ENCODE results near the gene MAPKAPK3.

MAPKAPK3 gene

DNA sequence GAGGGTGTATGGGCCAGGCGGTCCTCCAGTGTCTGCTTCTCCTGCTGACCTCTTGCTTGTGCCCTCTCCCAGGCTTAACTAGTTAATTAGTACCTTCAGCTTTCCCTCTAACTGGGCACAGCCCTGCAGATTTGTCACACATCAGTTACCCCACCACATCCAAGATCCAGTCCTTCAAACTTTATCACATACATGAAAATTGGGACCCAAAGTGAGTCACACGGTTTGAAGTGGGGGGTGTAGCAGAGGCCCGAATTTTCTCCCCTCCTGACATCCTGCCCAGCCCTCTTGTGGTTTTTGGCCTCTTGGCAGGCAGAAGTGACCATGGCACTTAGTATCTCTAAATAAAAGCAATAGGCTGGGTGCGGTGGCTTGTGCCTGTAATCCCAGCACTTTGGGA is 3.9 kb downstream of the MAPKAPK3 start:
- TF ChIP-seq, protein P1, sequence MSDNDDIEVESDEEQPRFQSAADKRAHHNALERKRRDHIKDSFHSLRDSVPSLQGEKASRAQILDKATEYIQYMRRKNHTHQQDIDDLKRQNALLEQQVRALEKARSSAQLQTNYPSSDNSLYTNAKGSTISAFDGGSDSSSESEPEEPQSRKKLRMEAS (IDR thresholded peaks at IDR 0.05) = no peak
- no peak for TF ChIP-seq EGR1 (IDR thresholded peaks at IDR 0.05)
- TF ChIP-seq CEBPB (IDR thresholded peaks at IDR 0.05) = no peak
- no peak for TF ChIP-seq ZBTB7A (IDR thresholded peaks at IDR 0.05; ENCODE audit: low read depth)
- no peak for TF ChIP-seq TEAD4 (IDR thresholded peaks at IDR 0.05)
- TF ChIP-seq FOXM1 (IDR thresholded peaks at IDR 0.05; ENCODE audit: borderline replicate concordance, low read depth) = no peak
- no peak for TF ChIP-seq NFIC (IDR thresholded peaks at IDR 0.05)
- no peak for TF ChIP-seq TCF12 (IDR thresholded peaks at IDR 0.05; ENCODE audit: low read depth)
- TF ChIP-seq TAF1 (IDR thresholded peaks at IDR 0.05; ENCODE audit: low read depth) = no peak
- TF ChIP-seq CREB1 (IDR thresholded peaks at IDR 0.05; ENCODE audit: low read depth) = no peak
- TF ChIP-seq RAD21 (IDR thresholded peaks at IDR 0.05; ENCODE audit: low read depth) = no peak
- no peak for TF ChIP-seq EP300 (IDR thresholded peaks at IDR 0.05; ENCODE audit: borderline replicate concordance)
- TF ChIP-seq, protein P2, sequence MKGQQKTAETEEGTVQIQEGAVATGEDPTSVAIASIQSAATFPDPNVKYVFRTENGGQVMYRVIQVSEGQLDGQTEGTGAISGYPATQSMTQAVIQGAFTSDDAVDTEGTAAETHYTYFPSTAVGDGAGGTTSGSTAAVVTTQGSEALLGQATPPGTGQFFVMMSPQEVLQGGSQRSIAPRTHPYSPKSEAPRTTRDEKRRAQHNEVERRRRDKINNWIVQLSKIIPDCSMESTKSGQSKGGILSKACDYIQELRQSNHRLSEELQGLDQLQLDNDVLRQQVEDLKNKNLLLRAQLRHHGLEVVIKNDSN (IDR thresholded peaks at IDR 0.05) = no peak
- no peak for TF ChIP-seq YY1 (IDR thresholded peaks at IDR 0.05; ENCODE audit: low read depth)
- TF ChIP-seq, protein P3, sequence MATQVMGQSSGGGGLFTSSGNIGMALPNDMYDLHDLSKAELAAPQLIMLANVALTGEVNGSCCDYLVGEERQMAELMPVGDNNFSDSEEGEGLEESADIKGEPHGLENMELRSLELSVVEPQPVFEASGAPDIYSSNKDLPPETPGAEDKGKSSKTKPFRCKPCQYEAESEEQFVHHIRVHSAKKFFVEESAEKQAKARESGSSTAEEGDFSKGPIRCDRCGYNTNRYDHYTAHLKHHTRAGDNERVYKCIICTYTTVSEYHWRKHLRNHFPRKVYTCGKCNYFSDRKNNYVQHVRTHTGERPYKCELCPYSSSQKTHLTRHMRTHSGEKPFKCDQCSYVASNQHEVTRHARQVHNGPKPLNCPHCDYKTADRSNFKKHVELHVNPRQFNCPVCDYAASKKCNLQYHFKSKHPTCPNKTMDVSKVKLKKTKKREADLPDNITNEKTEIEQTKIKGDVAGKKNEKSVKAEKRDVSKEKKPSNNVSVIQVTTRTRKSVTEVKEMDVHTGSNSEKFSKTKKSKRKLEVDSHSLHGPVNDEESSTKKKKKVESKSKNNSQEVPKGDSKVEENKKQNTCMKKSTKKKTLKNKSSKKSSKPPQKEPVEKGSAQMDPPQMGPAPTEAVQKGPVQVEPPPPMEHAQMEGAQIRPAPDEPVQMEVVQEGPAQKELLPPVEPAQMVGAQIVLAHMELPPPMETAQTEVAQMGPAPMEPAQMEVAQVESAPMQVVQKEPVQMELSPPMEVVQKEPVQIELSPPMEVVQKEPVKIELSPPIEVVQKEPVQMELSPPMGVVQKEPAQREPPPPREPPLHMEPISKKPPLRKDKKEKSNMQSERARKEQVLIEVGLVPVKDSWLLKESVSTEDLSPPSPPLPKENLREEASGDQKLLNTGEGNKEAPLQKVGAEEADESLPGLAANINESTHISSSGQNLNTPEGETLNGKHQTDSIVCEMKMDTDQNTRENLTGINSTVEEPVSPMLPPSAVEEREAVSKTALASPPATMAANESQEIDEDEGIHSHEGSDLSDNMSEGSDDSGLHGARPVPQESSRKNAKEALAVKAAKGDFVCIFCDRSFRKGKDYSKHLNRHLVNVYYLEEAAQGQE (IDR thresholded peaks at IDR 0.05; ENCODE audit: low read depth) = no peak

DNA sequence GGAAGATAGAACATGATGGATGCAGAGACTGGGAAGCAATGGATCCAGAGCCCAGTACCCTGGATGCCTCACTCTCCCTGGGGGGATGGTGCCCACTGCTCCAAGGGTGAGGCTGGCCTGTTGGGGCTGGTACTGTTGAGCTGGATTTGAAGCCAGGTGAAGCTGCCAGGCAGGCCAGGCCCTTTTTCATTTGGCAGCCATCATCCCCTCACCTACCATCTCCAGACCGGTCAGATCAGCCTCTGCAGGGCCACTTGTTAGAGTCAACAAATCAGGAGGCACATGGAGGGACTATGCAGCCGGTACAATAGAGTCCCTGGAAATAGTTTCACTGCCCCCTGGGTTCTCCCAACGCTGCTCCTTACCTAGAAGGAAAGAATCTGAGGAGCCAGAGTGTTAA is 5.9 kb downstream of the MAPKAPK3 start:
- TF ChIP-seq, protein P1 (IDR thresholded peaks at IDR 0.05) = no peak
- TF ChIP-seq EGR1 (IDR thresholded peaks at IDR 0.05) = no peak
- TF ChIP-seq CEBPB (IDR thresholded peaks at IDR 0.05) = no peak
- TF ChIP-seq, protein P2 (IDR thresholded peaks at IDR 0.05) = no peak
- no peak for TF ChIP-seq NFIC (IDR thresholded peaks at IDR 0.05)
- no peak for TF ChIP-seq TAF1 (IDR thresholded peaks at IDR 0.05; ENCODE audit: low read depth)
- TF ChIP-seq TEAD4 (IDR thresholded peaks at IDR 0.05) = no peak
- TF ChIP-seq TCF12 (IDR thresholded peaks at IDR 0.05; ENCODE audit: low read depth) = no peak
- TF ChIP-seq EP300 (IDR thresholded peaks at IDR 0.05; ENCODE audit: borderline replicate concordance) = no peak
- TF ChIP-seq RAD21 (IDR thresholded peaks at IDR 0.05; ENCODE audit: low read depth) = no peak
- TF ChIP-seq ZBTB7A (IDR thresholded peaks at IDR 0.05; ENCODE audit: low read depth) = no peak
- TF ChIP-seq YY1 (IDR thresholded peaks at IDR 0.05; ENCODE audit: low read depth) = no peak

DNA sequence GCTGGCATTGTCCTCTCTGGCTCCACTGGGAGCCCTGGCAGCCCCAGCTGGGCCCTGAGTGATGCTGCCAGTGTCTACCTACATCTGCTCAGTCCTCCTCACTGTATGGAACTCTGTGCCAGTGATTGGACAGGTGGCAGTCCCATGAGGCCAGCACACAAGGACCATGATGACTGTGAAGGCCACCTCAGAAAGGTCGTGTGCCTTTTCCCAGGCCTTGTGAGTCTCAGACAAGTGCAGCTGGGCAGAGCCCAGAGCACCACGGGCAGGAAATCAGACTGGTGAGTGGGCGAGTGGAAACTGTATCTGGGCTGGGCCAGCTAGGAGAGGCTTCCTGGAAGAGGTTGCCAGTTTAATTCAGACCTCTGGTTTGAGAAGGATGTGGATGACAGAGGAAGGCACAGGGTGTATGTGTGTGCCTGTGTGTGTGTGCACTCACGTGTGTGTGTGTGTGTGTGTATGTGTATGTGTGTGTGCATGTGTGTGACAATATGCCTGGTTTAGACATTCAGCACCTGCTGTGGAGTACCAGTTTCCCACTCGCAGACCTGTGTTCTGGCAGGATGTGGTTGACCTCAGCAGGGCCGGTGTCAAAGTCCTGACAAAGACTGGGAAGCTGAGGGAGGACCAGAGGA is 7.0 kb downstream of the MAPKAPK3 start:
- TF ChIP-seq, protein P2 (IDR thresholded peaks at IDR 0.05) = no peak
- TF ChIP-seq TCF12 (IDR thresholded peaks at IDR 0.05; ENCODE audit: low read depth) = no peak
- TF ChIP-seq TAF1 (IDR thresholded peaks at IDR 0.05; ENCODE audit: low read depth) = no peak
- TF ChIP-seq EGR1 (IDR thresholded peaks at IDR 0.05) = no peak
- TF ChIP-seq TEAD4 (IDR thresholded peaks at IDR 0.05) = no peak
- TF ChIP-seq RAD21 (IDR thresholded peaks at IDR 0.05; ENCODE audit: low read depth) = no peak
- TF ChIP-seq NFIC (IDR thresholded peaks at IDR 0.05) = no peak
- TF ChIP-seq, protein P1 (IDR thresholded peaks at IDR 0.05) = no peak
- TF ChIP-seq EP300 (IDR thresholded peaks at IDR 0.05; ENCODE audit: borderline replicate concordance) = no peak
- TF ChIP-seq, protein P3 (IDR thresholded peaks at IDR 0.05; ENCODE audit: low read depth) = no peak
- TF ChIP-seq CREB1 (IDR thresholded peaks at IDR 0.05; ENCODE audit: low read depth) = no peak

DNA sequence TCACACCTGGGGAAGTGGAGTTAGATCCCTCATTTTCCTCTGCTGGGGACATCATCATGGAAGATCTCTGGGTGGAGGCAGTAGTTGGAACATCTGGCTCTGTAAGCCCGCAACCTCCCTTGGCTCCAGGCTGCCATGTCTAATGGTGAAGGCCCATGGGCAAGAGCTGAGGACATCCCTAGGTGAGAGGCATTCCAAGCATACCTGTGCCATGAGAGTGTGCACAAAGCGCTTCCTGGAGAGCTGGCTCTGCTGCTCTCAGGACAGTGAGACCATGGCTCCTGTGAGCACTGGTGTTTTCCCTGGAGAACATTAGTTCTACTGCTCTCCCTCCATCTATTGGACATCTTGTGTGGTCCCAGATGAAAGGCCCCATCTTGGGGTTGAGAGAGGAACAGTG is 7.7 kb downstream of the MAPKAPK3 start:
- TF ChIP-seq, protein P1 (IDR thresholded peaks at IDR 0.05) = peak; percentile 82
- no peak for TF ChIP-seq EGR1 (IDR thresholded peaks at IDR 0.05)
- peak; percentile 83 for TF ChIP-seq YY1 (IDR thresholded peaks at IDR 0.05; ENCODE audit: low read depth)
- peak; percentile 53; the same call in 1 of the 2 replicates for TF ChIP-seq EP300 (IDR thresholded peaks at IDR 0.05; ENCODE audit: borderline replicate concordance)
- no peak for TF ChIP-seq CREB1 (IDR thresholded peaks at IDR 0.05; ENCODE audit: low read depth)
- TF ChIP-seq ZBTB7A (IDR thresholded peaks at IDR 0.05; ENCODE audit: low read depth) = no peak
- TF ChIP-seq NFIC (IDR thresholded peaks at IDR 0.05) = no peak
- peak; percentile 100 for TF ChIP-seq TEAD4 (IDR thresholded peaks at IDR 0.05)
- TF ChIP-seq, protein P2 (IDR thresholded peaks at IDR 0.05) = no peak
- TF ChIP-seq FOXM1 (IDR thresholded peaks at IDR 0.05; ENCODE audit: borderline replicate concordance, low read depth) = no peak
- TF ChIP-seq, protein P3 (IDR thresholded peaks at IDR 0.05; ENCODE audit: low read depth) = no peak
- peak; percentile 30; the same call in 1 of the 2 replicates for TF ChIP-seq TCF12 (IDR thresholded peaks at IDR 0.05; ENCODE audit: low read depth)
